Forelimb muscle (tissue), 1 donor: ENCODE data around the gene ZNF555. TPM values are rescaled to one million over a fixed set of nuclear protein-coding genes. Genes with fewer than 3 reads are reported as not detected.
"Not testable (repeated sequence)": the region's sequence is repeated elsewhere in the genome, so short reads cannot be mapped to it uniquely, and the experiment has no call there.

Source experiments
- DNase-seq: peaks from one replicate; pipeline ENCODE4 v3.0.0-alpha.2; 2013; ENCODE audit warnings: low read depth
- polyA plus RNA-seq: library from polyadenylated mRNA; unstranded; fragments of 120-200 nt; gene quantifications from one replicate; pipeline ENCODE4 v1.2.1, GENCODE V29; 2013; ENCODE audit not compliant: insufficient read length

ZNF555 gene
- polyA plus RNA-seq, 1 donor: 12.6 TPM

DNA sequence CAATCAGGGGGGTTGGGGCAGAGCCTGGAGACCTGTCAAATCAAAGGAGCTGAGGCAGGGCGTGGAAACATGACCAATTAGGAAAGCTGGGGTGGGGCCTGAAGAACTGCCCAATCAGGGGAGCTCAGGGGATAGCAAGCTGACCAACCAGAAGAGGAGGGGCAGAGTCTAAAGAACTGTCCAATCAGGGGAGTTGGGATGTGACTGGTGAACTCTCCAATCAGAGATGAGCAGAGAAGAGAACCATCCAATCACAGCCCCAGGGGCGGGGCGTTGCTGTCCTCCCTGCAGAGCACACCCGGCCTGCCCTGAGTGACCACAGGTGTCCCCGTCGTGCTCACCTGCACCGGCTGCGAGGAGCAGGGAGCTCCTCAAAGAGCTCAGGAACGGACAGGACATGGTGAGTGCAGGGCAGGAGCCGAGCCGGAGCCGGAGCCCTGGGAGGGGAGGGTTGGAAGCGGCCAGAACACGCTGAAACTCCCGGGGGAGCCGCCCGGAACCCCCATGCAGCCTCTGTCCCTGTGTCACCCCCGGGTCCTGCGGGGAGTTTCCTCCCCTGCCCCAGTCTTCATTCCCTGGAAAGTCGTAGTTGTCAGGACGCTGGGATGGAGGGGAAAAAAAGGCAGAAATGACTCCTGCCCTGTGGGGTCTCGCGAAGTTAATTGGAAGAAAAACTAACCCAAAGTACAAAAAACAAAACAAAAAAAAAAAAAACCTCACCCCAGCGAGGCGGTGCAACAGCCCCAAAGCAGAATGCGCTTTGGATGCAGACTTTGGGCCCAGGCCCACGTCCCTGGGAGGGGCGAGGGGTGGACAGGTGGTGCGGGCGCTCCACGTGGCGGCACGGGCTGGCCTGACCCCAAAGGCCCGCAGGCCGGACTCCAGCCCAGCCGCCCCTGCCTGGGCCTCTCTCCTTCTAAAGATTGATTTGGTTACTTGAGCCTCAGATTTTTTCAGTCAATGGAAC, 26.0 kb downstream of the ZNF555 start, which contains the start of gene ZNF556:
ZNF556 (plus strand) TSS at position 311 of the 967 bp plus-strand sequence; CDS start at position 398, 87 bp downstream.
- peak; percentile 44 for DNase-seq

DNA sequence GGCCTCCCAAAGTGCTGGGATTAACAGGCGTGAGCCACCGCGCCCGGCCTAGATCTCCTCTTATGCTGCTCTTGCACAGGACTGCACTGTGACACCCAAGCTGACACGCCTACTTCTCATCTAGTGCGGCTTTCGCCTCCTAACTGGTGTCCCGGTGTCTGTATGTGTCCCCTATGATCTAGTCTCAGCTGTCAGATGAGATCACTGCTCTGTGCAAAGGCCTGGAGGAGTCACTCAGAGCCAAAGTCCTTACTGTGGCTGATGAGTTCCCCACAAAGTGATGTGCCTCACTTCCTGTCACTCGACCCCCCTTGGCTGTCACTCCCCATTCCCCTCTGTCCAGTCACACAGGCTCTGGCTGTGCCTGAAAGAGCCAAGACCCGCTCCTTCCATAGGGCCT, 28.3 kb downstream of the ZNF555 start:
- DNase-seq: no peak

DNA sequence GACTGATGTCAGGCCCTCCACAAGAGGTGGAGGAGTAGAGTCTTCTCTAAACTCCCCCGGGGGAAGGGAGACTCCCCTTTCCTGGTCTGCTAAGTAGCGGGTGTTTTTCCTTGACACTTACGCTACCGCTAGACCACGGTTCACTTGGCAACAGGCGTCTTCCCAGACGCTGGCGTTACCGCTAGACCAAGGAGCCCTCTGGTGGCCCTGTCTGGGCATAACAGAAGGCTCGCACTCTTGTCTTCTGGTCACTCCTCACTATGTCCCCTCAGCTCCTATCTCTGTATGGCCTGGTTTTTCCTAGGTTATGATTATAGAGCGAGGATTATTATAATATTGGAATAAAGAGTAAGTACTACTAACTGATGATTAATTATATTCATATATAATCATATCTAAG, 30.9 kb downstream of the ZNF555 start:
- not testable (repeated sequence) for DNase-seq

DNA sequence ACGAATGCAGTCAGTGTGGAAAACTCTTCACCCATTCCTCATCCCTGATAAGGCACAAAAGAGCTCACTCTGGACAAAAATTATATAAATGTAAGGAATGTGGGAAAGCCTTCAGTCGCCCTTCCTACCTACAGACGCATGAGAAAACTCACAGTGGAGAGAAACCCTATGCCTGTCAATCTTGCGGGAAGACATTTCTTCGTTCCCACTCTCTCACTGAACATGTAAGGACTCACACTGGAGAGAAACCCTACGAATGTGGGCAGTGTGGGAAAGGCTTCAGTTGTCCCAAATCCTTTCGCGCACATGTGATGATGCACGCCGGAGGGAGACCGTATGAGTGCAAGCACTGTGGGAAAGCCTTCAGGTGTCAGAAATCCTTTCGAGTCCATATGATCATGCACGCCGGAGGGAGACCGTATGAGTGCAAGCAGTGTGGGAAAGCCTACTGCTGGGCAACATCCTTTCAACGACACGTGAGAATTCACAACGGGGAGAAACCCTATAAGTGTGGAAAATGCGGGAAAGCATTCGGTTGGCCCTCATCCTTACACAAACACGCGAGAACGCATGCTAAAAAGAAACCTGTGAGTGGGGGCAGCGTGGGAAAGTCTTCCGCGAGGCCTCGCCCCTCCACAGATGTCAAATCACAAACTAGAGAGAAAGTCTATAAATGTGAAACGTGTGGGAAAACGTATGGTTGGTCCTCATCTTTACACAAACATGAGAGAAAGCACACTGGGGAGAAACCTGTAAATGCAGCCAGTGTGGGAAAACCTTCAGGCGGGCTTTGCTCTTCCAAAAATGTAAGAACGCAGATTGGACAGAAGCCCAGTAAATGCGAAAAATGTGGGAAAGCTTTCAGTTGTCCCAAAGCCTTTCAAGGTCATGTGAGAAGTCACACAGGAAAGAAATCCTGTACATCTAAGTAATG, 36.4 kb downstream of the ZNF555 start:
- no peak for DNase-seq

DNA sequence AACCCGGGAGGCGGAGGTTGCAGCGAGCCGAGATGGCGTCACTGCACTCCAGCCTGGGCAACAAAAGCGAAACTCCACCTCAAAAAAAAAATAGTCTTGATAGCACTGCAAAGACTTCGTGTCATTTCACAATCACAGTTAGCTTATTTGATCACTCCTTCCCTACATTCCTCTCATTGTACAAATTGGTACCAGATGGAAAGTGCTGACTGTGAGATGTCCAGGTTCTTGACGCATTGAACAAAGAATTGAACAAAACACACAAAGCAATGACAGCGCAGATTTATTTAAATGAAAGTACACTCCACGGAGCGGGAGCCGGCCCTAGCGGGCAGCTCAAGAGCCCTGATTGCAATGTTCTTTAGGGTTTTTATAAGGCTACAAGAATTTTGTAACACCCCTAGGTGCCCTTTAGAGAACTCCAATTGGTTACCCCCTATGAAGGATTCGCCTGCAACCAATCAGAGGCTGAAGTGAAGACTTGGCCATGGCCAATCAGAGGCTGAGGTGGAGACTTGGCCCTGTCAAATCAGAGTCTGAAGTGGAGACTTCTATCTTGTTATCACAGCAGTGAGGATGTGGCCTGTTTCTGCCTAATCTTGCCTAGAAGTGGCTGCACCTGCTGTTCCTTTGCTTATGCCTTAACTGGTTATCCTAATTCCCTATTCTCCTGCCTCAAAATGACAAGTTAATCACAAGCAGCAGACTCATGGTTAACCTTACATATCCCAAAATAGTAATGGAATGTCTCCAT, 42.6 kb downstream of the ZNF555 start:
- no peak for DNase-seq

DNA sequence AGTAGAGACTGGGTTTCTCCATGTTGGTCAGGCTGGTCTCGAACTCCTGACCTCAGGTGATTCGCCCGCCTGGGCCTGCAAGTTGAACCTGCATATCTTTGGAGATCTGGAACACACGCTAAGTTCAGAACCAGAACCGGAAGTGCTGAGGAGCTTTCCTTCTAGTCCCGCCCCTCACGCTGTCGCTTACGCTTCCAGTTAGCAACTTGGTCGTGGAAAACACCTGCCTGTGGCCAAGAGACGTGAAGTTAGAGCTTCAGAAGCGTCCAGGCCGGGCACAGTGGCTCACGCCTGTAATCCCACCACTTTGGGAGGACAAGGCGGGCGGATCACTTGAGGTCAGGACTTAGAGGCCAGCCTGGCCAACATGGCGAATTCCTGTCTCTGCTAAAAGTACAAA, 44.5 kb downstream of the ZNF555 start:
- no peak for DNase-seq

DNA sequence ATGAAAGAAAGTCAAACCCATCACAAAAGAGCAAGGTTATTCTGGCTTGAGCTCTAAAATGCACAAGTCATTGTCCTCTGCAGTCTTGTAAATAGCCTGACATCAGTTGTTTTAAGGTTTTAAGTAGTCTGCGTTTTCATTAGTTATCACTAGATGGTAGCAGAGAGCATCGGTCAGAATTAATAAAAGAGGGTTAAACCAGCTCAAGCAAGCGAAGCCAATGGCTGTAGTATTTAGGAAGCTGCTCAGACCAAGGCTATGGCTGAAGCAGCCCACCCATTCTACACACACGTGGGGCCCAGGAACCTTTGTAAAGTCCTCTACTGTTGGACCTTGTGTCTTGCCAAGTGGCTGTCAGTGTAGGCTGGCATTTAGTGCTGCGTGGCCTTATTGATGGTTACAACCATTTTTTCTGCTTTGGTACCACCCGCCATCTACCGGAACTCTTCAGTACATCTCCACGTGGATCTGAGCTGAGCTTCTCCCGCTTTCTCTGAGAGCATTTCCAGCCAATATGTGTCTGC, 46.2 kb downstream of the ZNF555 start:
- DNase-seq: peak; percentile 38

DNA sequence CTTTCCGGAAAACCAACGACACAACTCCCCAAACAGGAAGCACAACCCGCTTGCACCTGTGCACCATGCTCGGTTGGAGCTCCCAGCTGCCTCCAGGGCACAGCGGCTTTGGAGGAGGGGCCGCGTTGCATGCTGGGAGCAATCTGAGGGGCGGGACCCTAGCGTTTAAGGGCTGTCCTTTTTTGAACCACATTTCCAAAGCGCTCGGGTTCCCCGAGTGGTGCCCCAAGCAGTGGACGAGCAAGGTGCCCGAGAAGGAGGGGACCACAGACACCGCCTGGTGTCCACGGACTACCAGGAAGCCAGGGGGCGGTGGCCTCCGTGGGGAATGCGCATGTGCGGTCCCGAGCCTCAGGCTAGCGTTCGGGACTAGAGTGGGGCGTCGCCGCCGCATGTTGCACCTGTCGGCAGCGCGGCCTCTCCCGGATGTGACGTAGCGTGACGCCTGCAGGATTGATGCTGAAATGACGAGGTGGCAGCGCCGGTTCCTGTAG, 47.5 kb downstream of the ZNF555 start:
- DNase-seq: no peak

DNA sequence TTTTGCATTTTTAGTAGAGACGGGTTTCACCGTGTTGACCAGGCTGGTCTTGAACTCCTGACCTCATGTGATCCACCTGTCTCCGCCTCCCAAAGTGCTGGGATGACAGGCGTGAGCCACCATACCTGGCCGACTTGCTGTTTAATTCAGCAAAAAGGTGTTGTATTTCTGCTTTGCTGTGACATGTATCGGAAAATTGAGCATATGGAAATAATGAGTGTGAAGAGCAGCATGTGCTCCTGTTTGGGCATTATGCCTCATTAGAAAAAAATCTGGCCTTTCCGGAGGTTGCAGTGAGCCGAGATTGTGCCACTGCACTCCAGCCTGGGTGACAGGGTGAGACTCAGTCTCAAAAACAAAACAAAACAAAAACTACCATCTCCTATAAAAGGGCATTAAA, 49.3 kb downstream of the ZNF555 start:
- not testable (repeated sequence) for DNase-seq

DNA sequence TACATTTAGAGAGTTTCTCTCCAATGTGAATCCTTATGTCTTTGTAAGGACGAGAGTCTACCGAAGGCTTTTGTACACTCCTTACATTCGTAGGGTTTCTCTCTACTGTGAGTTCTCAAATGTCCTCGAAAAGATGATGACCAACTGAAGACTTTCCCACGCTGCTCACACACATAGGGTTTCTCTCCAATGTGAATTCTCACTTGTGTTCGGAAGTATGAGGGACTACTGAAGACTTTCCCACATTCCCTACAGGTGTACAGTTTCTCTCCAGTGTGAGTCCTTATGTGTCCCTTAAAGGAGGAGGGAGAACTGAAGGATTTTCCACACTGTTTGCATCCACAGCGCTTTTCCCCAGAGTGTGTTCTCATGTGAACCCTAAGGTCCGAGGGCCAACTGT, 55.4 kb downstream of the ZNF555 start:
- DNase-seq: no peak

DNA sequence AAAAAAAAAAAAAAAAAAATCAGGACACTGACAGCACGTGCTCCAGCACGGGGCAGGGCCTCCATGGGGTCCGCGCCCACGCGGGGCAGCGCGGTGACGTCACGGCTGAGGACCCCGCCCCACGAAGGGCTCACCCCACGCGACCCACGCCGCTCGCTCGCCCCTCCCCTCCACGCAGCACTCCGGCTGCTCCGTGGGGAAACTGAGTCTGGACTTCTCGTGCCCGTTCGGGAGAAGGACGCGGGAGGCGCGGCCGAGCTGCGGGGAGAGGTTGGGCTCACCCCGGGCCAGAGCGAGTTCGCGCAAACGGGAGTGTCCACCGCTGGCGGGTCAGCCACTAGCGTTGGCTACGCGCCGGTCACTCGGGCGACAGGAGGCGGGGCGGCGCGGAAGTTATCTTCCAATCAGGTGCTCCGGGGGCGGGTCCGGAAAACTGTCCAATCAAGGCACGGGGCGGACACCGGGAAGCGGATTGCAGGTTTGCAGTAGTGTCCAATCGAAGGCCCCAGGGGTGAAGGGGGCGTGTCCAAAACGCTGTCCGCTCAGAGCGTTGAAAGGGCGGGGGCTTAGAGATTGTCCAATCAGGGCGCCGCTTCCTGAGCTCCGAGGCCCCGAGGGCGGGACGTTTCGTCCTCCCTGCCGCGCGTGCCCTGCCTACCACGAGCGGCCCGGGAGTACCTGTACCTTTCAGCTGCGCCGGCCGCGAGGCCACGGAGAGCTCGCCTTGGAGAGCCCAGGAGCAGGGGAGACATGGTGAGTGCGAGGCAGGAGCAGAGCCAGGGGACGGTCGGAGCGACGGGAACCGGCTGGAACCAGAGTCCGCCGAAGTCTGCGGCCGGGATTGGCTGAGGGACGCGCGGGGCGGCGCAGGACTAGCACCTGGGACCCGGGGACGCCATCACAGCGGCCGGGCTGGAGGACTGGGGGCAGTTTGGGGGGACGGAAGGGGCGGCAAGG, 59.3 kb downstream of the ZNF555 start, which contains the start of gene ZNF57:
ZNF57 (plus strand) TSS at position 633 of the 957 bp plus-strand sequence; CDS start at position 751, 118 bp downstream.
- peak; percentile 96 for DNase-seq

DNA sequence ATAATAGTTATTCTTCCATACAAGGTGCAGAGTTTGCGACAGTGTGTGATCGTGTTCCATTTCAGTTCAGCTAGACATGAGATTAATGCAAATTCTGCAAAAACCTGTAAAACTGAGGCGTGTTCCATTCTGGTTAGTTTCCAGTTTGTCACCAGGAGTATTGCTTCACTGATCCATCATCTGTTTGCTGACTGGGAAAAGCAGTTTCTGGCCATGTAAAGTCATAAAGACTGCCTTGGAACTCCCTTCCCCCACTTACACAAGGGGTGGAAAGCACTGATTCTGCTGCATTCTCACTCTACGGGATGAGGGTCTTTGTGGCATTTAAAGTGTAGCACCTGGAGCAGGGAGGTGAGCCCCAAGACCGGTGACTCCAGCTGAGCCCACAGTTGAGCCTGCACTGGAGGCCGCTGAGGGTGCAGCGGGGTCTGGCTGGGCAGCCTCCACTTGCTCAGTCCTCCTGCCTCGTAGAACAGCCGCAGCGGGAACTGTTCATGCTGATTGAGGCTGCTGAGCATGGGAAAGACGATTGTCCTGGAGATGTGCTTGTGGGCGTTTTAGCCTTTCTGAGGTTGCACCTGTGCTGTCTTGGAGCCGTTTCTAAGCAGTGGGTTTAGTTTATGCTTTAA, 61.4 kb downstream of the ZNF555 start:
- no peak for DNase-seq

DNA sequence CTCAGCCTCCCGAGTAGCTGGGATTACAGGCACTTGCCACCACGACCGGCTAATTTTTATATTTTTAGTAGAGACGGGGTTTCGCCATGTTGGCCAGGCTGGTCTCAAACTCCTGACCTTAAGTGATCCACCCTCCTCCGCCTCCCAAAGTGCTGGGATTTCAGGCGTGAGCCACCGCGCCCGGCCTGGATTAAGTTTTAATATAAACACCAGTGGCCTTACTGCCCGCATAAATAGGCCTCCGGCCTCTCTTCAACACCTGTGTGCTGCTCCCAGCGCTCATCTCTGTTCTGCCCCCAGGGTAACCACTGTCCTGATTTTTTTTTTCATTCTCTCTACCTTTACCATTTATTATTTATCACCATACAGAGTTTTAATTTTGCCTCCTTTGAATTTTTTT, 62.1 kb downstream of the ZNF555 start:
- DNase-seq: not testable (repeated sequence)

DNA sequence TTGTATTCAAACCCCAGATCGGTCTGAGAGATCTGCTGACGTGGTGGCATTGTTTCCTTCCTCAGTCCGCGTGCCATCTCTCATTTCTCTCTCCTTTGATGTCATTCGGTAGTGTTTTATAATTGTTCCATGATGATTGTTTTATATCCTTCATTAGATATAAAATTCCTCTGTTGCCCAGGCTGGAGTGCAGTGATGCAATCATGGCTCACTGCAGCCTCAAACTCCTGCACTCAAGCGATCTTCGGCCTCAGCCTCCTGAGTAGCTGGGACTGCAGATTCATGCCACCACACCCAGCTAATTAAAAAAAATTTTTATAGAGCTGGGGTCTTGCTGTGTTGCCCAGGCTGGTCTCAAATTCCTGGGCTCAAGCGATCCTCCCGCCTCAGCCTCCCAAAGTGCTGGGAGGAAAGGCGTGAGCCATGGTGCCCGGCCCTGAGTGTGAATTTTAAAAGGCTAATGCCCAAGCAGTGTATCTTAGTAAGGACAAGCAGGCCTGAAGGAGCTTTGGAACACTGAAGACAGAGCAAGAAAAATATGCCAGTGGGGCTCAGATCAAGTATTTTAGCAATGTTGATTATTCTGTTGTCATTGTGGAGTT, 64.7 kb downstream of the ZNF555 start:
- DNase-seq: no peak

DNA sequence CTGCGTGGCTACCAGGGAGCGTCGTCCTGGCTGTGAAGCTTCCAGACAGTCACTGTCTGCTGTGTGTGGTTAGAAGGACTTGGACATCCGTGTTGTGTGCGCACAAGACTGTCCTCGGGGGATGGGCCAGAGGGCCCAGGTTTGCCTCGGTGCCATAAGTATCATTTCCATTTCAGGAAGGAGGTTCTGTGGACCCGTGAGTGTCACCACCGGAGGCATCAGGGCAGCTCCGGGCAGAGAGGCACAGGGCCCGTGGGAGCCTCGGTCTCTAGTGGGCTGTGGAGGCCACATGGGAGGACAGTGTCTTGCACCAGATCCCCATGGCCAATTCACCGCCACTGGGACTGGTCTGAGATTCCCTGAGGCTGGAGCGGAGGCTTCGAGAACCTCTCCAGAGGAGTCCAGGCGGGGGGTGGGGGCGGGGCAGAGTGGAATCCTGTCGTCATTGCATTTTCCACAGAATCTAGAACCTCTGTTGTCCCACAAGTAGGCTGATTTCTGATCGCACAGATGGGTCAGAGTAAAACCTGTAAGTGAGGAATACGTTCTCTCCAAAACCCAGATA, 65.4 kb downstream of the ZNF555 start:
- DNase-seq: no peak
